HL-60 (cell line): ENCODE results near the gene ZSWIM8.
"Not testable (repeated sequence)": the region's sequence is repeated elsewhere in the genome, so short reads cannot be mapped to it uniquely, and the experiment has no call there.

Source experiments
- DNase-seq, 2 experiments: peaks; one replicate each; pipeline ENCODE4 v3.0.0-alpha.2; 2010 to 2020; ENCODE audit warnings: low read depth in 1 of 2, low spot score in 1 of 2
- H3K27ac ChIP-seq: fragments of 250-450 bp; sonication (Bioruptor Pico); replicated peaks from 2 replicates; pipeline ENCODE4 v1.5.1; 2020; ENCODE audit warnings: mild to moderate bottlenecking, moderate library complexity
- H3K27me3 ChIP-seq: fragments of 250-450 bp; sonication (Bioruptor Pico); 2 replicates; pipeline ENCODE4 v1.5.1; 2021; ENCODE audit warnings: mild to moderate bottlenecking, moderate library complexity; ENCODE audit not compliant: insufficient read depth, poor library complexity, severe bottlenecking
- H3K4me3 ChIP-seq: replicated peaks from 2 replicates; pipeline ENCODE4 v1.5.1; 2011; ENCODE audit warnings: mild to moderate bottlenecking, control low read depth, low read length; ENCODE audit not compliant: insufficient read depth
- CTCF ChIP-seq: IDR thresholded peaks from one replicate; pipeline ENCODE4 v1.5.1; 2011; ENCODE audit warnings: low read length, control low read depth, inconsistent platforms; ENCODE audit not compliant: insufficient read depth
- GABPA ChIP-seq: IDR thresholded peaks from 2 replicates; pipeline ENCODE4 v1.6.1; 2012; ENCODE audit warnings: low read depth
- POLR2AphosphoS5 ChIP-seq: IDR thresholded peaks from 2 replicates; pipeline ENCODE4 v1.6.1; 2012; ENCODE audit warnings: low read depth
- REST ChIP-seq: IDR thresholded peaks from 2 replicates; pipeline ENCODE4 v1.6.1; 2012; ENCODE audit warnings: low read depth; ENCODE audit not compliant: insufficient replicate concordance
- SPI1 ChIP-seq: IDR thresholded peaks from 2 replicates; pipeline ENCODE4 v1.6.1; 2012; ENCODE audit warnings: low read depth, mild to moderate bottlenecking, borderline replicate concordance

The ZSWIM8 gene

GRCh38 chr10:73782749-73783085, 2.7 kb upstream of the ZSWIM8 start:
- DNase-seq, result no peak
- no peak for TF ChIP-seq GABPA
- TF ChIP-seq REST, result no peak
- TF ChIP-seq CTCF, result no peak
- no peak for TF ChIP-seq SPI1
- no peak for TF ChIP-seq POLR2AphosphoS5
- Histone ChIP-seq H3K27ac (peak overlapping the region; percentile 97), H3K4me3 (peak overlapping the region; percentile 75), H3K27me3 (no peaks in the 10 kb centered on the region)

GRCh38 chr10:73785721-73786511, 510 bp downstream of the ZSWIM8 start:
- Histone ChIP-seq H3K27me3 (no peaks in the 10 kb centered on the region), H3K4me3 (peak overlapping the region; percentile 68), H3K27ac (peak overlapping the region; percentile 83)
- DNase-seq, result peak; percentile 41 to 45
- no peak for TF ChIP-seq CTCF
- TF ChIP-seq REST, result peak; percentile 92

- Histone ChIP-seq H3K4me3 (peak overlapping the region; percentile 68), H3K27me3 (no peaks in the 10 kb centered on the region), H3K27ac (peak overlapping the region; percentile 83)
- TF ChIP-seq POLR2AphosphoS5 (no peak), GABPA (no peak), SPI1 (no peak), CTCF (no peak), REST (no peak)
- DNase-seq, result no peak
Measured at GRCh38 chr10:73786512-73786885, 1.1 kb downstream of the ZSWIM8 start.

GRCh38 chr10:73787031-73787800, 1.8 kb downstream of the ZSWIM8 start:
- not testable (repeated sequence) for H3K27ac ChIP-seq, H3K27me3 ChIP-seq, DNase-seq, H3K4me3 ChIP-seq
